Measurements from ENCODE around the gene TP53AIP1. TPM values are rescaled to one million over a fixed set of nuclear protein-coding genes. Genes with fewer than 3 reads are reported as not detected.

TP53AIP1 gene
- total and polyA plus RNA-seq, 2 of the 8 experiments (the other 6 are each of a cell fraction or from before 2014, with no cell fraction given): 0.03 TPM; not detected in 1

GRCh38 chr11:128962896-128963295 lies 20.2 kb upstream of the TP53AIP1 start:
- H3K4me3 ChIP-seq (ENCODE audit: extremely low read depth in 1 of 4, insufficient read depth in 2 of 4, low read depth in 3 of 4, low read length in 4 of 4): no peak overlapping the region
- no peaks in the 10 kb centered on the region; a peak in 1 of 7 replicates for H3K27me3 ChIP-seq (replicated peaks in 1 of 4; ENCODE audit: control insufficient read depth in 3 of 4, extremely low read depth in 1 of 4, insufficient read depth in 3 of 4, low read length in 3 of 4)
- H3K4ac ChIP-seq (replicated peaks; ENCODE audit: insufficient read length, low read depth, low read length): no peak overlapping the region
- no peaks in the 10 kb centered on the region for H4K20me1 ChIP-seq (replicated peaks in 1 of 2; ENCODE audit: control insufficient read depth in 1 of 2, insufficient read depth in 2 of 2, low read length in 2 of 2)
- no peak overlapping the region for H3K18ac ChIP-seq (ENCODE audit: extremely low read depth, low read length)
- H2AK5ac ChIP-seq (ENCODE audit: low read depth, low read length): no peak overlapping the region
- H3K56ac ChIP-seq (replicated peaks; ENCODE audit: insufficient read length, low read depth, low read length): no peak overlapping the region
- H3K14ac ChIP-seq (ENCODE audit: insufficient read length): no peak overlapping the region
- no peaks in the 10 kb centered on the region for H3K79me2 ChIP-seq (ENCODE audit: control insufficient read depth in 1 of 2, insufficient read depth in 2 of 2, low read length in 2 of 2)
- no peak overlapping the region for H4K8ac ChIP-seq (ENCODE audit: extremely low read depth, insufficient read depth, low read length)
- WGBS, 2 experiments (ENCODE audit: extremely low coverage in 1 of 2, insufficient coverage in 1 of 2, insufficient read length in 1 of 2, insufficient replicate concordance in 2 of 2, low coverage in 1 of 2, low lambda C conversion rate in 2 of 2, missing lambda C conversion rate in 1 of 2): 87% methylated on average over 5 of the region's 5 CpGs; no CpG with 5 or more reads in 1 of the 2 experiments
- no peak overlapping the region for H4K5ac ChIP-seq (ENCODE audit: insufficient read length, low read depth, low read length)
- no peak overlapping the region for H2AFZ ChIP-seq (ENCODE audit: low read length)
- no peak overlapping the region for H2BK20ac ChIP-seq (ENCODE audit: low read length)
- no peaks in the 10 kb centered on the region for H3K79me1 ChIP-seq (ENCODE audit: low read depth, low read length)
- no peak overlapping the region for H3K23ac ChIP-seq (ENCODE audit: insufficient read length)
- no peak overlapping the region for H3K4me2 ChIP-seq (ENCODE audit: insufficient read depth in 1 of 2, low read depth in 2 of 2, low read length in 2 of 2)
- no peaks in the 10 kb centered on the region for H3K9me3 ChIP-seq (ENCODE audit: insufficient read depth in 2 of 2, low read depth in 1 of 2, low read length in 1 of 2)
- H4K91ac ChIP-seq (replicated peaks; ENCODE audit: insufficient read length, low read length): no peak overlapping the region
- no peak overlapping the region for H2BK5ac ChIP-seq (ENCODE audit: low read depth, low read length)
- TF ChIP-seq CBX5 (IDR thresholded peaks at IDR 0.05; ENCODE audit: low read depth, low read length) (no peak), NRF1 (IDR thresholded peaks at IDR 0.05; ENCODE audit: low read depth, low read length) (no peak), MAFK (IDR thresholded peaks at IDR 0.05; ENCODE audit: low read depth, low read length) (no peak), YY1 (IDR thresholded peaks at IDR 0.05; ENCODE audit: low read depth, low read length) (no peak), HDAC6 (IDR thresholded peaks at IDR 0.05; ENCODE audit: low read depth, low read length) (no peak), RAD21 (IDR thresholded peaks at IDR 0.05 in 1 of 2, conservative IDR thresholded peaks at IDR 0.05 in 1 of 2; ENCODE audit: low read depth in 2 of 2, low read length in 2 of 2) (no peak), PHF8 (conservative IDR thresholded peaks at IDR 0.05; ENCODE audit: low read depth, low read length) (no peak), ZNF274 (IDR thresholded peaks at IDR 0.05; ENCODE audit: borderline replicate concordance, extremely low read depth, low read length) (no peak), BRCA1 (IDR thresholded peaks at IDR 0.05; ENCODE audit: low read depth, low read length) (no peak), TEAD4 (IDR thresholded peaks at IDR 0.05; ENCODE audit: low read depth, low read length) (no peak)
- DNase-seq (ENCODE audit: low read depth in 1 of 2, low spot score in 2 of 2) (no peak), FAIRE-seq (no peak)
- H2BK15ac ChIP-seq (ENCODE audit: low read length): no peak overlapping the region
- no peaks in the 10 kb centered on the region for H3K23me2 ChIP-seq (ENCODE audit: low read depth, low read length)
- ChIA-PET POLR2A (ENCODE audit: partially characterized antibody) (no interaction called here), CTCF (ENCODE audit: partially characterized antibody) (interaction anchor here (0.8 to 20.6 kb wide), 5 partner anchors 14 to 74 kb away, joined by 3 to 473 read pairs (median 4); partner anchors contain the start of gene KCNJ5)
- H3K9ac ChIP-seq (replicated peaks in 1 of 4; ENCODE audit: extremely low read depth in 1 of 4, low read depth in 3 of 4, low read length in 3 of 4): no peak overlapping the region
- no peaks in the 10 kb centered on the region for H3K4me1 ChIP-seq (replicated peaks in 1 of 4; ENCODE audit: control insufficient read depth in 3 of 4, insufficient read depth in 4 of 4, low read length in 3 of 4)
- H3K27ac ChIP-seq (ENCODE audit: low read depth, low read length): no peak overlapping the region
- H2BK12ac ChIP-seq (ENCODE audit: low read depth, low read length): no peak overlapping the region
- no peaks in the 10 kb centered on the region; a peak in 1 of 8 replicates for H3K36me3 ChIP-seq (ENCODE audit: control insufficient read depth in 2 of 4, insufficient read depth in 4 of 4, low read length in 3 of 4)
- no peak overlapping the region for H2BK120ac ChIP-seq (replicated peaks; ENCODE audit: low read depth, low read length)

All from H1 (cell line).